ENCODE data around the gene CNIH2.

CNIH2 gene

GRCh38 chr11:66231561-66231960 is 46.4 kb upstream of the CNIH2 start:
- Histone ChIP-seq H3K36me3 (ENCODE audit: insufficient read depth) (no peaks in the 10 kb centered on the region), H3K27me3 (ENCODE audit: insufficient read depth, low read depth) (no peaks in the 10 kb centered on the region)

DNA sequence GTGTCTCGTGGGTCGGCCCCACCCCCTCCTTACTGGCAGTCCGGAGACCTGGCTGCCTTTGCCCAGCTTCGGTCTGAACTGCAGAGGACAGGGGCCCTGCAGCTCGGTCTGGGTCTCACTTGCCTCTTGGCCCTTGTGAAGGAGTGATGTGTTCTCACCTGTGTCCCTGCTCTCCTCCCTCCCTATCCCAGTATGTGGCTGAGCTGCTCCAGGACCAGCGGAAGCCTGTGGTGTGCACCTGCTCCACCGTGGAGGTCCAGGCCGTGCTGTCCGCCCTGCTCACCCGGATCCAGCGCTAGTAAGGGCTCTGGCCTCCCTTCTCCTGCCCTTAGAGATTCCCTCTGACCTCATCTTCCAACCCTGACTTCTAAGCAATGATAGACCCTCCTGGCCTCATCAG is 45.2 kb upstream of the CNIH2 start:
- H3K79me2 ChIP-seq (ENCODE audit: insufficient read depth, low read depth) = no peaks in the 10 kb centered on the region
- H3K27ac ChIP-seq = no peak overlapping the region
- no peaks in the 10 kb centered on the region for H3K27me3 ChIP-seq (ENCODE audit: insufficient read depth, low read depth)
- H2AFZ ChIP-seq (ENCODE audit: low read depth) = no peak overlapping the region
- no peak for TF ChIP-seq CTCF (conservative IDR thresholded peaks at IDR 0.05; ENCODE audit: low read depth, low read length)
- no peak overlapping the region for H3K4me3 ChIP-seq (IDR thresholded peaks at IDR 0.05; ENCODE audit: insufficient read depth, low read depth, low read length)
- no peaks in the 10 kb centered on the region for H4K20me1 ChIP-seq (ENCODE audit: insufficient read depth)
- H3K4me1 ChIP-seq (ENCODE audit: low read depth, poor library complexity, severe bottlenecking) = no peaks in the 10 kb centered on the region
- H3K36me3 ChIP-seq (ENCODE audit: insufficient read depth) = no peaks in the 10 kb centered on the region
- H3K9ac ChIP-seq = no peak overlapping the region
- no peak overlapping the region for H3K4me2 ChIP-seq

More at GRCh38 chr11:66231561-66231960, 46.4 kb upstream of the CNIH2 start:
- TF ChIP-seq CTCF (conservative IDR thresholded peaks at IDR 0.05; ENCODE audit: low read depth, low read length) = no peak
- Histone ChIP-seq H4K20me1 (ENCODE audit: insufficient read depth) (no peaks in the 10 kb centered on the region), H3K4me2 (no peak overlapping the region), H3K4me3 (IDR thresholded peaks at IDR 0.05; ENCODE audit: insufficient read depth, low read depth, low read length) (no peak overlapping the region), H3K9ac (no peak overlapping the region), H3K4me1 (ENCODE audit: low read depth, poor library complexity, severe bottlenecking) (no peaks in the 10 kb centered on the region), H3K27ac (no peak overlapping the region), H3K79me2 (ENCODE audit: insufficient read depth, low read depth) (no peaks in the 10 kb centered on the region), H2AFZ (ENCODE audit: low read depth) (no peak overlapping the region)

DNA sequence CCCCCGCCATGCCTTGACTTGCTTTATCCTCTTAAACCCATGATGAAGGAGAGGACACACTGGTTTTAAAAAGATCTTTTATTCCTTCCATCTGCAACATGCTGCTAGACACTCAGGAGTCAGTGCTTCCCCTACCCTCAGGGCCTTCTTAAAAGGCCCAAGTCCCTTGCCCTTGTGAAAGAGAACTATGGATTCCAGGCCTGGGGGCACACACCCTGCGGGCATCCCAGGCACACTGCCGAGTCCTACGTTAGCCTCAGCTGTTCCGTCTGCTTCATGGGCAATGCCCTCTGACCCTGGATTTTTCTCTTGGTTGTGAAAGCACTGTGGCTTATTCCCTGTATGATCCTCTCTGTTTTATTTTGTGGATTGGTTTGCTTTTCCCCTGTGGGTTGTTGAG is 44.7 kb upstream of the CNIH2 start:
- H3K79me2 ChIP-seq (ENCODE audit: insufficient read depth, low read depth) = no peaks in the 10 kb centered on the region
- H3K4me1 ChIP-seq (ENCODE audit: low read depth, poor library complexity, severe bottlenecking) = no peaks in the 10 kb centered on the region

DNA sequence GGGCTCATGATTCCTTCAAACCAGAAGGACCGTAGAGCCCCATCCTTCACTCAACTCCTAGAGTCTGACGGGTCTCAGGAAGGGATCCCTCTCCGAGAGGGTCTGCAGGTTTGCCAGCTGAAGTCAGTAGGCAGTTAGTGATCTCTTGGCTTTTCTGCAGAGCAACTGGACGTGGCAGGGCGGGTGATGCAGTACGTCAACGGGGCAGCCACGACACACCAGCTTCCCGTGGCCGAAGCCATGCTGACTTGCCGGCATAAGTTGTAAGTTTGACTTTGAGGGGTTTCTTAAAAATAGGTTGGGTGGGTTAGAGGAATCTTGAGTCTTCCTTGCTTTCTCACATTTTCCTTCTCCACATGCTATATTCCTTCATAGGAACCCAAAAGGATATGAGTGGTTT is 42.8 kb upstream of the CNIH2 start:
- H3K4me3 ChIP-seq (IDR thresholded peaks at IDR 0.05; ENCODE audit: insufficient read depth, low read depth, low read length) = no peak overlapping the region
- no peaks in the 10 kb centered on the region for H4K20me1 ChIP-seq (ENCODE audit: insufficient read depth)
- no peak overlapping the region for H3K27ac ChIP-seq
- H3K9ac ChIP-seq = no peak overlapping the region
- no peak for TF ChIP-seq CTCF (conservative IDR thresholded peaks at IDR 0.05; ENCODE audit: low read depth, low read length)
- H3K4me2 ChIP-seq = no peak overlapping the region
- no peak overlapping the region for H2AFZ ChIP-seq (ENCODE audit: low read depth)
- H3K4me1 ChIP-seq (ENCODE audit: low read depth, poor library complexity, severe bottlenecking) = no peaks in the 10 kb centered on the region
- no peaks in the 10 kb centered on the region for H3K27me3 ChIP-seq (ENCODE audit: insufficient read depth, low read depth)
- H3K36me3 ChIP-seq (ENCODE audit: insufficient read depth) = no peaks in the 10 kb centered on the region
- no peaks in the 10 kb centered on the region for H3K79me2 ChIP-seq (ENCODE audit: insufficient read depth, low read depth)

More for the DNA sequence above, 44.7 kb upstream of the CNIH2 start:
- Histone ChIP-seq H2AFZ (ENCODE audit: low read depth) (no peak overlapping the region), H3K27ac (no peak overlapping the region), H3K27me3 (ENCODE audit: insufficient read depth, low read depth) (no peaks in the 10 kb centered on the region), H4K20me1 (ENCODE audit: insufficient read depth) (no peaks in the 10 kb centered on the region), H3K4me3 (IDR thresholded peaks at IDR 0.05; ENCODE audit: insufficient read depth, low read depth, low read length) (no peak overlapping the region), H3K4me2 (no peak overlapping the region), H3K36me3 (ENCODE audit: insufficient read depth) (no peaks in the 10 kb centered on the region), H3K9ac (no peak overlapping the region)
- no peak for TF ChIP-seq CTCF (conservative IDR thresholded peaks at IDR 0.05; ENCODE audit: low read depth, low read length)

Data from KMS-11 (cell line).